D721Med (cell line): ENCODE data around the gene ARHGAP23.
"Not testable (repeated sequence)": the region's sequence is repeated elsewhere in the genome, so short reads cannot be mapped to it uniquely, and the experiment has no call there.

Experiments
- DNase-seq: peaks from one replicate; pipeline ENCODE4 v3.0.0; 2011; ENCODE audit warnings: low spot score; ENCODE audit not compliant: insufficient read length
- FAIRE-seq: peaks from 2 replicates; lab custom pipeline; 2011; peaks lifted over from hg19 to GRCh38; lab: Jason Lieb, UNC
- TF ChIP-seq, protein P1 (sequence below): IDR thresholded peaks from 2 replicates; pipeline ENCODE4 v1.5.1; 2012; ENCODE audit warnings: mild to moderate bottlenecking, control low read depth; ENCODE audit not compliant: insufficient read depth; ENCODE audit errors: missing control alignments

ARHGAP23 gene

DNA sequence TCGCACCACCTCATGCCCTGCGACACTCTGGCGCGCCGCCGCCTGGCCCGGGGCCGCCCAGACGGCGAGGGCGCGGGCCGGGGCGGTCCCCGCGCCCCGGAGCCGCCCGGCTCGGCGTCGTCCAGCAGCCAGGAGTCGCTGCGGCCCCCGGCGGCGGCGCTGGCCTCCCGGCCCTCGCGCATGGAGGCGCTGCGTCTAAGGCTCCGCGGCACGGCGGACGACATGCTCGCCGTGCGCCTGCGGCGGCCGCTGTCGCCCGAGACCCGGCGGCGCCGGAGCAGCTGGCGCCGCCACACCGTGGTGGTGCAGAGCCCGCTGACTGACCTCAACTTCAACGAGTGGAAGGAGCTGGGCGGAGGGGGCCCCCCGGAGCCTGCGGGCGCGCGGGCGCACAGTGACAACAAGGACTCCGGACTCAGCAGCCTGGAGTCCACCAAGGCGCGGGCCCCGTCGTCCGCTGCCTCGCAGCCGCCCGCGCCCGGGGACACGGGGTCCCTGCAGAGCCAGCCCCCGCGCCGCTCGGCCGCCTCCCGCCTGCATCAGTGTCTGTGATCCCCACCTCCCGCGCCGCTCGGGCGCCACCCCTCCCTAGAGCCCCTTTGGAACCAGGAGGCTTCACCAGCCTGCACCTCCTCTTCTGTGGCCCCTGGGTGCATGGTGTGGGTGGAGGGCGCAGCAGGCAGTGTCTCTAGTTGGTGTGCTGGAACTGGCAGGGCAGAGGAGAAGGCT is 82.3 kb downstream of the ARHGAP23 start:
- TF ChIP-seq, protein P1, sequence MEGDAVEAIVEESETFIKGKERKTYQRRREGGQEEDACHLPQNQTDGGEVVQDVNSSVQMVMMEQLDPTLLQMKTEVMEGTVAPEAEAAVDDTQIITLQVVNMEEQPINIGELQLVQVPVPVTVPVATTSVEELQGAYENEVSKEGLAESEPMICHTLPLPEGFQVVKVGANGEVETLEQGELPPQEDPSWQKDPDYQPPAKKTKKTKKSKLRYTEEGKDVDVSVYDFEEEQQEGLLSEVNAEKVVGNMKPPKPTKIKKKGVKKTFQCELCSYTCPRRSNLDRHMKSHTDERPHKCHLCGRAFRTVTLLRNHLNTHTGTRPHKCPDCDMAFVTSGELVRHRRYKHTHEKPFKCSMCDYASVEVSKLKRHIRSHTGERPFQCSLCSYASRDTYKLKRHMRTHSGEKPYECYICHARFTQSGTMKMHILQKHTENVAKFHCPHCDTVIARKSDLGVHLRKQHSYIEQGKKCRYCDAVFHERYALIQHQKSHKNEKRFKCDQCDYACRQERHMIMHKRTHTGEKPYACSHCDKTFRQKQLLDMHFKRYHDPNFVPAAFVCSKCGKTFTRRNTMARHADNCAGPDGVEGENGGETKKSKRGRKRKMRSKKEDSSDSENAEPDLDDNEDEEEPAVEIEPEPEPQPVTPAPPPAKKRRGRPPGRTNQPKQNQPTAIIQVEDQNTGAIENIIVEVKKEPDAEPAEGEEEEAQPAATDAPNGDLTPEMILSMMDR = peak; percentile 21
- DNase-seq = no peak
- FAIRE-seq = no peak

GRCh38 chr17:38511150-38512108 is 83.2 kb downstream of the ARHGAP23 start:
- no peak for FAIRE-seq

DNA sequence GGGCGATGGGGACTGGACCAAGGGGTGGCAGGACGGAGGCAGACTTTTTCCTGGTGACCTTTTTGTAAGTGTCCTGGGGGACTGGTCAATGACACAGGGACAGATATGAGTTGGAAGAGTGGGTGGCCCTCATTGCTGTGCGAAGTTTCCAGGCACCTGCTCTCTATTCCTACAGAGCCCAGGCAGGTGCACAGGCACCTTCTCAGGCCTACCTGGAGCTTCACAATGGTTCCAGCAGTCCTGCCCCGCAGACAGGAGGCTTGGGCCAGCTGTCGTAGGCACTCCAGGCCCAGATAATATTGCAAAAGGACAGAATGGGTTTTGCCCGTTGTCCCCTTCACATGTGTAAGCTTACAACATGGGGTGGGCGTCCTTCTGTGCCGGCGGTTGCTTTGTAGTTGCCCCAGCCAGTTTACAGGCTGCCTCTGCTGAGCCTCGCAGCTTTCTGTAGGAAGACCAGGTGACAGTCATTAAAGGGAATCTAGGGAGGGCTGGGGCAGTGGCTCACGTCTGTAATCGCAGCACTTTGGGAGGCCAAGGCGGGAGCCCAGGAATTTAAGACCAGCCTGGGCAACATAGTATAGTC is 84.3 kb downstream of the ARHGAP23 start:
- FAIRE-seq (no peak), DNase-seq (no peak)
- TF ChIP-seq, protein P1 = no peak

More at GRCh38 chr17:38511150-38512108, 83.2 kb downstream of the ARHGAP23 start:
- no peak for DNase-seq
- TF ChIP-seq, protein P1 = no peak

DNA sequence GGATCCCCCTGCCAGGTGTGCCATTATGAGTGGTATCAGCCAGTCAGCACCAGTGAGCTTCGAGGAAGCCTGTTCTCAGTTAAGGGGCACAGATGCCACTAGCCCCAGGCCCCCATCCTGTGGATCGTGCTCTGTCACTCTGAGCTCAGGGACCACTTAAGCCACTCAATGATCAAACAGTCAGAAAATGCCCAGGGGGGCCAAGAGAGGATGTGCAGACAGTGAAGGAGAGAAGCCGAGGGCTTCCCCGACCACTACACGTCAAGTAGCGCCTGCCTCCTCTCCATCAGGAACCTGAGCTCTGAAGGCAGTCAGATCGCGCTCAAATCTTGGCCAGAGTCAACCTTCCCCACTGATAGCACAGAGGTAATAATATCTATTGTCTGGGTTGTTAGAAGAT is 98.3 kb downstream of the ARHGAP23 start:
- not testable (repeated sequence) for FAIRE-seq, DNase-seq

- FAIRE-seq, DNase-seq: not testable (repeated sequence)
Observed at GRCh38 chr17:38528141-38528540, 99.9 kb downstream of the ARHGAP23 start.

- not testable (repeated sequence) for DNase-seq, FAIRE-seq
Observed at GRCh38 chr17:38530856-38531255, 102.6 kb downstream of the ARHGAP23 start.

GRCh38 chr17:38531761-38532160 is 103.5 kb downstream of the ARHGAP23 start:
- DNase-seq, FAIRE-seq: not testable (repeated sequence)

- TF ChIP-seq, protein P1 = no peak
Observed at GRCh38 chr17:38532451-38532850, 104.2 kb downstream of the ARHGAP23 start.

DNA sequence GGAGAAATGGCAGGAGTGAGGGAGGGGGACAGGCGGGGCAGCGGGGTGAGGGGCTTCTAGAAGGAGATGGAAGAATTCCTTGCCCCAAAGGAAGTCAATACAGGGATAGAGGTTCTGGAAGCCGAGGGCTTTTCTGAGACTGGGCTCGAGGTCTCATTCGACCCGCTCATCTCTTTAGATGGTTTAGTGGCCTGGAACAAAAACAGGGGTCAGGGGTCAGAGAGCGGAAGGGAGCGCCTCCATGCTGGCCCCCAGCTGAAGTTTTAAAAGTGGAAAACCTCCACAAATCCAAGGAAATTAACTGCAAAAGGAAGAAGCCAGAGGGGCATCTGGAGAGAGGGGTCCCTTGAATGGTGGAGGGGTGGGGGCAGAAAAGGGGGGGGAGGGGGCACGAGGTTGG is 105.0 kb downstream of the ARHGAP23 start:
- DNase-seq (no peak), FAIRE-seq (no peak)
- TF ChIP-seq, protein P1 = no peak

More at GRCh38 chr17:38532451-38532850, 104.2 kb downstream of the ARHGAP23 start:
- no peak for FAIRE-seq
- no peak for DNase-seq
